WTC11 (cell line): ENCODE data around the gene INTS7.

Experiments used
- CREM ChIP-seq: sonication (generic); formaldehyde crosslinking; IDR thresholded peaks from 2 replicates; pipeline ENCODE4 v1.8.1; 2022; ENCODE audit warnings: mild to moderate bottlenecking, missing genetic modification reagents, moderate library complexity
- ELF4 ChIP-seq: sonication (generic); formaldehyde crosslinking; IDR thresholded peaks from 2 replicates; pipeline ENCODE4 v1.8.1; 2022; ENCODE audit warnings: low read depth, mild to moderate bottlenecking, moderate library complexity, missing genetic modification reagents
- GABPB1 ChIP-seq: sonication (generic); formaldehyde crosslinking; IDR thresholded peaks from 2 replicates; pipeline ENCODE4 v1.8.1; 2023; ENCODE audit warnings: mild to moderate bottlenecking, missing genetic modification reagents
- RELA ChIP-seq: sonication (generic); formaldehyde crosslinking; IDR thresholded peaks from 2 replicates; pipeline ENCODE4 v1.8.1; 2022; ENCODE audit warnings: missing genetic modification reagents, mild to moderate bottlenecking, borderline replicate concordance
- ZBTB21 ChIP-seq: sonication (generic); formaldehyde crosslinking; IDR thresholded peaks from 2 replicates; pipeline ENCODE4 v1.8.1; 2023; ENCODE audit warnings: mild to moderate bottlenecking, missing genetic modification reagents, borderline replicate concordance
- ZNF219 ChIP-seq: sonication (generic); formaldehyde crosslinking; IDR thresholded peaks from 2 replicates; pipeline ENCODE4 v1.8.0; 2023; ENCODE audit warnings: missing genetic modification reagents, mild to moderate bottlenecking, borderline replicate concordance
- ZNF263 ChIP-seq: sonication (generic); formaldehyde crosslinking; IDR thresholded peaks from 2 replicates; pipeline ENCODE4 v1.8.1; 2022; ENCODE audit warnings: low read depth, mild to moderate bottlenecking, moderate library complexity, missing genetic modification reagents
- ZNF416 ChIP-seq: fragments of 250-450 bp; sonication (Bioruptor Pico); IDR thresholded peaks from 2 replicates; pipeline ENCODE4 v1.9.0; 2021; ENCODE audit warnings: mild to moderate bottlenecking, inconsistent platforms
- TF ChIP-seq, protein P1 (sequence below): fragments of 200-600 bp; IDR thresholded peaks from 2 replicates; pipeline ENCODE4 v1.8.0; 2022; ENCODE audit warnings: antibody characterized with exemption
- TF ChIP-seq, protein P2 (sequence below): sonication (generic); formaldehyde crosslinking; IDR thresholded peaks from 2 replicates; pipeline ENCODE4 v1.8.0; 2022; ENCODE audit warnings: mild to moderate bottlenecking, missing genetic modification reagents
- TF ChIP-seq, protein P3 (sequence below): fragments of 250-450 bp; sonication (Bioruptor Pico); IDR thresholded peaks from 2 replicates; pipeline ENCODE4 v1.9.0; 2021; ENCODE audit warnings: moderate library complexity, mild to moderate bottlenecking, inconsistent platforms, borderline replicate concordance
- TF ChIP-seq, protein P4 (sequence below): sonication (generic); formaldehyde crosslinking; conservative IDR thresholded peaks from 2 replicates; pipeline ENCODE4 v1.8.1; 2022; ENCODE audit warnings: mild to moderate bottlenecking, missing genetic modification reagents
- TF ChIP-seq, protein P5 (sequence below): sonication (generic); formaldehyde crosslinking; IDR thresholded peaks from 2 replicates; pipeline ENCODE4 v1.8.0; 2022; ENCODE audit warnings: mild to moderate bottlenecking, missing genetic modification reagents
- TF ChIP-seq, protein P6 (sequence below): sonication (generic); formaldehyde crosslinking; IDR thresholded peaks from 2 replicates; pipeline ENCODE4 v1.8.0; 2022; ENCODE audit warnings: mild to moderate bottlenecking, missing genetic modification reagents

DNA sequence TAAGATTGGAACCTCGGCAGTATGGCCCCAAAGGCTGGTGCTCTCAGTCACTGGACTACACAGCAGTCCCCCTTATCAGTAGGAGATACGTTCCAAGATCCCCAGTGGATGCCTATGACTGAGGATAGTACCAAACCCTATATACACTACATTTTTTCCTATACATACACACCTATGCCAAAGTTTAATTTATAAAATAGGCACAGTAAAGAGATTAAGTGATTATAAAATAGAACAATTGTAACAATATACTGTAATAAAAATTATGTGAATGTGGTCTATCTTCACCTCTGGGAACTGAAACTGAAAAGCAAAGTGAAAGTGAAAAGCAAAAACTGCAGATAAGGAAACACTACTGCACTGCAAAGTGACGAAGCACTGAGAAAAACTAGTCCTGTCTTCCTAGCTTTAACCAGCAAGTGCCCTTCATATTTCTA lies 96.8 kb downstream of the INTS7 start:
- TF ChIP-seq RELA (CRISPR knock-in tag): no peak
- TF ChIP-seq, protein P1, sequence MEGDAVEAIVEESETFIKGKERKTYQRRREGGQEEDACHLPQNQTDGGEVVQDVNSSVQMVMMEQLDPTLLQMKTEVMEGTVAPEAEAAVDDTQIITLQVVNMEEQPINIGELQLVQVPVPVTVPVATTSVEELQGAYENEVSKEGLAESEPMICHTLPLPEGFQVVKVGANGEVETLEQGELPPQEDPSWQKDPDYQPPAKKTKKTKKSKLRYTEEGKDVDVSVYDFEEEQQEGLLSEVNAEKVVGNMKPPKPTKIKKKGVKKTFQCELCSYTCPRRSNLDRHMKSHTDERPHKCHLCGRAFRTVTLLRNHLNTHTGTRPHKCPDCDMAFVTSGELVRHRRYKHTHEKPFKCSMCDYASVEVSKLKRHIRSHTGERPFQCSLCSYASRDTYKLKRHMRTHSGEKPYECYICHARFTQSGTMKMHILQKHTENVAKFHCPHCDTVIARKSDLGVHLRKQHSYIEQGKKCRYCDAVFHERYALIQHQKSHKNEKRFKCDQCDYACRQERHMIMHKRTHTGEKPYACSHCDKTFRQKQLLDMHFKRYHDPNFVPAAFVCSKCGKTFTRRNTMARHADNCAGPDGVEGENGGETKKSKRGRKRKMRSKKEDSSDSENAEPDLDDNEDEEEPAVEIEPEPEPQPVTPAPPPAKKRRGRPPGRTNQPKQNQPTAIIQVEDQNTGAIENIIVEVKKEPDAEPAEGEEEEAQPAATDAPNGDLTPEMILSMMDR: no peak
- TF ChIP-seq, protein P2, sequence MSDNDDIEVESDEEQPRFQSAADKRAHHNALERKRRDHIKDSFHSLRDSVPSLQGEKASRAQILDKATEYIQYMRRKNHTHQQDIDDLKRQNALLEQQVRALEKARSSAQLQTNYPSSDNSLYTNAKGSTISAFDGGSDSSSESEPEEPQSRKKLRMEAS (CRISPR knock-in tag): no peak
- TF ChIP-seq ZNF416 (CRISPR knock-in tag): no peak
- no peak for TF ChIP-seq ZNF219 (CRISPR knock-in tag)
- TF ChIP-seq, protein P3, sequence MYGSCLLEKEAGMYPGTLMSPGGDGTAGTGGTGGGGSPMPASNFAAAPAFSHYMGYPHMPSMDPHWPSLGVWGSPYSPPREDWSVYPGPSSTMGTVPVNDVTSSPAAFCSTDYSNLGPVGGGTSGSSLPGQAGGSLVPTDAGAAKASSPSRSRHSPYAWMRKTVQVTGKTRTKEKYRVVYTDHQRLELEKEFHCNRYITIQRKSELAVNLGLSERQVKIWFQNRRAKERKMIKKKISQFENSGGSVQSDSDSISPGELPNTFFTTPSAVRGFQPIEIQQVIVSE (CRISPR knock-in tag): no peak
- TF ChIP-seq GABPB1 (CRISPR knock-in tag): no peak
- TF ChIP-seq ZBTB21 (CRISPR knock-in tag): no peak
- TF ChIP-seq ELF4 (CRISPR knock-in tag): no peak
- TF ChIP-seq, protein P4, sequence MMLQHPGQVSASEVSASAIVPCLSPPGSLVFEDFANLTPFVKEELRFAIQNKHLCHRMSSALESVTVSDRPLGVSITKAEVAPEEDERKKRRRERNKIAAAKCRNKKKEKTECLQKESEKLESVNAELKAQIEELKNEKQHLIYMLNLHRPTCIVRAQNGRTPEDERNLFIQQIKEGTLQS: no peak
- TF ChIP-seq, protein P5, sequence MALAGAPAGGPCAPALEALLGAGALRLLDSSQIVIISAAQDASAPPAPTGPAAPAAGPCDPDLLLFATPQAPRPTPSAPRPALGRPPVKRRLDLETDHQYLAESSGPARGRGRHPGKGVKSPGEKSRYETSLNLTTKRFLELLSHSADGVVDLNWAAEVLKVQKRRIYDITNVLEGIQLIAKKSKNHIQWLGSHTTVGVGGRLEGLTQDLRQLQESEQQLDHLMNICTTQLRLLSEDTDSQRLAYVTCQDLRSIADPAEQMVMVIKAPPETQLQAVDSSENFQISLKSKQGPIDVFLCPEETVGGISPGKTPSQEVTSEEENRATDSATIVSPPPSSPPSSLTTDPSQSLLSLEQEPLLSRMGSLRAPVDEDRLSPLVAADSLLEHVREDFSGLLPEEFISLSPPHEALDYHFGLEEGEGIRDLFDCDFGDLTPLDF: no peak
- no peak for TF ChIP-seq CREM (CRISPR knock-in tag)
- TF ChIP-seq, protein P6, sequence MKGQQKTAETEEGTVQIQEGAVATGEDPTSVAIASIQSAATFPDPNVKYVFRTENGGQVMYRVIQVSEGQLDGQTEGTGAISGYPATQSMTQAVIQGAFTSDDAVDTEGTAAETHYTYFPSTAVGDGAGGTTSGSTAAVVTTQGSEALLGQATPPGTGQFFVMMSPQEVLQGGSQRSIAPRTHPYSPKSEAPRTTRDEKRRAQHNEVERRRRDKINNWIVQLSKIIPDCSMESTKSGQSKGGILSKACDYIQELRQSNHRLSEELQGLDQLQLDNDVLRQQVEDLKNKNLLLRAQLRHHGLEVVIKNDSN (CRISPR knock-in tag): no peak
- no peak for TF ChIP-seq ZNF263 (CRISPR knock-in tag)
